Measurements from ENCODE around the gene CYTH4. TPM values are rescaled to one million over a fixed set of nuclear protein-coding genes. Genes with fewer than 3 reads are reported as not detected.
A peak's percentile ranks its signal among the peaks of the same experiment; 100 is the strongest.

CYTH4 gene
- total and polyA plus RNA-seq, 2 of the 8 experiments (the other 6 are each of a cell fraction or from before 2014, with no cell fraction given): 0.09 TPM; not detected in 1

DNA sequence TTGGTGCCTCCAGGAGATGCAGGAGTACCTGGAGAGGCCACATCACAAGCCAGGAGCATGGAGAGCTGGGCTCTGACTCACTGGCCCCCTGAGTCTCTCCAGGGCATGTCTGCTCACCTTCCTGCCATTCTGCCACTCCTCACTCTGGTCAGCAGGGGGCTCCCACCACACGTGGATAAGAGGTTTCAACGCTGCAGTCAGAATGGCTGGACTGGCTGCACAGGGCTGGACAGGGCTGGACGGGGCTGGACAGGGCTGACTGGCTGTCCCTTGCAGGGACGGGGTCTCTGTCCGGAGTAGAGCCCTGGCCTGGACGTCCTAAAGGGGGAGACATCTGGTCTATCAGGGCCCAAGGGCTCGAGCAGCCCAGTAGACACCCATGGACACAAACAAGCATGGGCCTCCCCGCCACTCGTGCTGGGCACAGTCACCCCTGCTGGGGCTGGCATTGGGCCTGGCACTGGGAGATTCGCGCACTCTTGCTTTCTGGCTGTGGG lies 34.6 kb downstream of the CYTH4 start:
- H3K9me3 ChIP-seq (ENCODE audit: insufficient read depth in 2 of 2, low read depth in 1 of 2, low read length in 1 of 2): no peaks in the 10 kb centered on the region
- H3K36me3 ChIP-seq (ENCODE audit: control insufficient read depth in 2 of 4, insufficient read depth in 4 of 4, low read length in 3 of 4): no peaks in the 10 kb centered on the region
- H2BK12ac ChIP-seq (ENCODE audit: low read depth, low read length): no peak overlapping the region
- H4K91ac ChIP-seq (replicated peaks; ENCODE audit: insufficient read length, low read length): no peak overlapping the region
- no peaks in the 10 kb centered on the region for H3K79me2 ChIP-seq (ENCODE audit: control insufficient read depth in 1 of 2, insufficient read depth in 2 of 2, low read length in 2 of 2)
- WGBS, 2 experiments (ENCODE audit: extremely low coverage in 1 of 2, insufficient coverage in 1 of 2, insufficient read length in 1 of 2, insufficient replicate concordance in 2 of 2, low coverage in 1 of 2, low lambda C conversion rate in 2 of 2, missing lambda C conversion rate in 1 of 2): 53% methylated on average over 11 of the region's 11 CpGs; no CpG with 5 or more reads in 1 of the 2 experiments
- H2BK5ac ChIP-seq (ENCODE audit: low read depth, low read length): no peak overlapping the region
- no peak overlapping the region for H3K23ac ChIP-seq (ENCODE audit: insufficient read length)
- DNase-seq (ENCODE audit: low read depth in 1 of 2, low spot score in 2 of 2) (peak; percentile 34 to 85), FAIRE-seq (no peak)
- H4K20me1 ChIP-seq (replicated peaks in 1 of 2; ENCODE audit: control insufficient read depth in 1 of 2, insufficient read depth in 2 of 2, low read length in 2 of 2): no peaks in the 10 kb centered on the region
- POLR2A ChIA-PET (ENCODE audit: partially characterized antibody): interaction anchor here (0.7 to 1.0 kb wide), 2 partner anchors 24 to 109 kb away, joined by 3 to 4 read pairs; no protein-coding TSS in a partner anchor
- no peak overlapping the region for H2BK15ac ChIP-seq (ENCODE audit: low read length)
- H3K18ac ChIP-seq (ENCODE audit: extremely low read depth, low read length): no peak overlapping the region
- H2AFZ ChIP-seq (ENCODE audit: low read length): no peak overlapping the region
- H3K4me2 ChIP-seq (ENCODE audit: insufficient read depth in 1 of 2, low read depth in 2 of 2, low read length in 2 of 2): no peak overlapping the region
- H3K23me2 ChIP-seq (ENCODE audit: low read depth, low read length): no peaks in the 10 kb centered on the region
- no peak overlapping the region for H2AK5ac ChIP-seq (ENCODE audit: low read depth, low read length)
- H4K8ac ChIP-seq (ENCODE audit: extremely low read depth, insufficient read depth, low read length): no peak overlapping the region
- no peak overlapping the region for H3K56ac ChIP-seq (replicated peaks; ENCODE audit: insufficient read length, low read depth, low read length)
- H3K4ac ChIP-seq (replicated peaks; ENCODE audit: insufficient read length, low read depth, low read length): no peak overlapping the region
- no peak overlapping the region for H3K4me3 ChIP-seq (ENCODE audit: extremely low read depth in 1 of 4, insufficient read depth in 2 of 4, low read depth in 3 of 4, low read length in 4 of 4)
- no peak overlapping the region for H3K27ac ChIP-seq (ENCODE audit: low read depth, low read length)
- H3K79me1 ChIP-seq (ENCODE audit: low read depth, low read length): no peaks in the 10 kb centered on the region
- H4K5ac ChIP-seq (ENCODE audit: insufficient read length, low read depth, low read length): no peak overlapping the region
- H2BK120ac ChIP-seq (replicated peaks; ENCODE audit: low read depth, low read length): no peak overlapping the region
- CTCF ChIA-PET (ENCODE audit: partially characterized antibody): interaction anchor here (0.6 to 6.1 kb wide), 57 partner anchors 8 to 276 kb away, joined by 3 to 119 read pairs (median 4); partner anchors contain the start of genes CYTH4, ELFN2 and MFNG
- 0 out of 2 replicates have a peak overlapping the region, but pooled peaks have one; percentile 13 for H2BK20ac ChIP-seq (ENCODE audit: low read length)
- H3K27me3 ChIP-seq (replicated peaks in 1 of 4; ENCODE audit: control insufficient read depth in 3 of 4, extremely low read depth in 1 of 4, insufficient read depth in 3 of 4, low read length in 3 of 4): no peaks in the 10 kb centered on the region
- no peak overlapping the region for H3K9ac ChIP-seq (replicated peaks in 1 of 4; ENCODE audit: extremely low read depth in 1 of 4, low read depth in 3 of 4, low read length in 3 of 4)
- no peak overlapping the region for H3K14ac ChIP-seq (ENCODE audit: insufficient read length)
- peaks cover 0 to 6% (median 0%) of the 10 kb centered on the region in 4 experiments; a peak in 2 of 7 replicates for H3K4me1 ChIP-seq (replicated peaks in 1 of 4; ENCODE audit: control insufficient read depth in 3 of 4, insufficient read depth in 4 of 4, low read length in 3 of 4)
- TF ChIP-seq RAD21 (IDR thresholded peaks at IDR 0.05 in 1 of 2, conservative IDR thresholded peaks at IDR 0.05 in 1 of 2; ENCODE audit: low read depth in 2 of 2, low read length in 2 of 2): peak; percentile 98 to 99
- 0 out of 2 replicates have a peak, but pooled peaks have one; percentile 41 for TF ChIP-seq YY1 (IDR thresholded peaks at IDR 0.05; ENCODE audit: low read depth, low read length)
- TF ChIP-seq CTBP2 (IDR thresholded peaks at IDR 0.05; ENCODE audit: borderline replicate concordance, insufficient read depth, insufficient read length, low read length): no peak
- TF ChIP-seq KDM5A (IDR thresholded peaks at IDR 0.05; ENCODE audit: low read length): no peak
- TF ChIP-seq, protein P1, sequence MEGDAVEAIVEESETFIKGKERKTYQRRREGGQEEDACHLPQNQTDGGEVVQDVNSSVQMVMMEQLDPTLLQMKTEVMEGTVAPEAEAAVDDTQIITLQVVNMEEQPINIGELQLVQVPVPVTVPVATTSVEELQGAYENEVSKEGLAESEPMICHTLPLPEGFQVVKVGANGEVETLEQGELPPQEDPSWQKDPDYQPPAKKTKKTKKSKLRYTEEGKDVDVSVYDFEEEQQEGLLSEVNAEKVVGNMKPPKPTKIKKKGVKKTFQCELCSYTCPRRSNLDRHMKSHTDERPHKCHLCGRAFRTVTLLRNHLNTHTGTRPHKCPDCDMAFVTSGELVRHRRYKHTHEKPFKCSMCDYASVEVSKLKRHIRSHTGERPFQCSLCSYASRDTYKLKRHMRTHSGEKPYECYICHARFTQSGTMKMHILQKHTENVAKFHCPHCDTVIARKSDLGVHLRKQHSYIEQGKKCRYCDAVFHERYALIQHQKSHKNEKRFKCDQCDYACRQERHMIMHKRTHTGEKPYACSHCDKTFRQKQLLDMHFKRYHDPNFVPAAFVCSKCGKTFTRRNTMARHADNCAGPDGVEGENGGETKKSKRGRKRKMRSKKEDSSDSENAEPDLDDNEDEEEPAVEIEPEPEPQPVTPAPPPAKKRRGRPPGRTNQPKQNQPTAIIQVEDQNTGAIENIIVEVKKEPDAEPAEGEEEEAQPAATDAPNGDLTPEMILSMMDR (IDR thresholded peaks at IDR 0.05; ENCODE audit: control extremely low read depth in 1 of 3, insufficient read depth in 1 of 3, low read depth in 1 of 3, low read length in 3 of 3): peak; percentile 95 to 99 (median 96)
- TF ChIP-seq GABPA (IDR thresholded peaks at IDR 0.05; ENCODE audit: borderline replicate concordance, insufficient read depth, low read length): peak; percentile 67; the same call in 1 of the 2 replicates
- TF ChIP-seq, protein P2, sequence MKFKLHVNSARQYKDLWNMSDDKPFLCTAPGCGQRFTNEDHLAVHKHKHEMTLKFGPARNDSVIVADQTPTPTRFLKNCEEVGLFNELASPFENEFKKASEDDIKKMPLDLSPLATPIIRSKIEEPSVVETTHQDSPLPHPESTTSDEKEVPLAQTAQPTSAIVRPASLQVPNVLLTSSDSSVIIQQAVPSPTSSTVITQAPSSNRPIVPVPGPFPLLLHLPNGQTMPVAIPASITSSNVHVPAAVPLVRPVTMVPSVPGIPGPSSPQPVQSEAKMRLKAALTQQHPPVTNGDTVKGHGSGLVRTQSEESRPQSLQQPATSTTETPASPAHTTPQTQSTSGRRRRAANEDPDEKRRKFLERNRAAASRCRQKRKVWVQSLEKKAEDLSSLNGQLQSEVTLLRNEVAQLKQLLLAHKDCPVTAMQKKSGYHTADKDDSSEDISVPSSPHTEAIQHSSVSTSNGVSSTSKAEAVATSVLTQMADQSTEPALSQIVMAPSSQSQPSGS (IDR thresholded peaks at IDR 0.05; ENCODE audit: low read length): no peak

All from H1 (cell line).